CD4-positive, CD25-positive, alpha-beta regulatory T cell (primary cell): ENCODE results near the gene TFF1. TPM values are rescaled to one million over a fixed set of nuclear protein-coding genes. Genes with fewer than 3 reads are reported as not detected.

ENCODE experiments used
- ATAC-seq, 2 donors: fragments of 150-1000 bp; cut with Tn5 transposase; one replicate each; pipeline ENCODE4 v1.10.0; 2021; ENCODE audit warnings: low read depth in 2 of 2, moderate number of reproducible peaks in 2 of 2, moderate library complexity in 1 of 2
- DNase-seq, 3 donors: peaks; one replicate each; pipeline versions ENCODE4 v3.0.0 to v3.0.0-alpha.2; 2012 to 2022; ENCODE audit warnings: mixed read lengths in 1 of 3
- H3K27ac ChIP-seq: one replicate; pipeline ENCODE4 v1.7.0; 2013; ENCODE audit warnings: mild to moderate bottlenecking, low read length; ENCODE audit not compliant: insufficient read depth, poor library complexity, severe bottlenecking
- H3K27me3 ChIP-seq: one replicate; pipeline ENCODE4 v1.7.0; 2013; ENCODE audit warnings: low read length; ENCODE audit not compliant: control insufficient read depth, insufficient read depth
- H3K36me3 ChIP-seq: one replicate; pipeline ENCODE4 v1.7.0; 2013; ENCODE audit warnings: mild to moderate bottlenecking, low read length, moderate library complexity; ENCODE audit not compliant: control insufficient read depth, insufficient read depth
- H3K4me1 ChIP-seq: 2 replicates; pipeline ENCODE4 v1.7.0; 2013; ENCODE audit warnings: mild to moderate bottlenecking, low read length; ENCODE audit not compliant: insufficient read depth, control insufficient read depth, poor library complexity, severe bottlenecking
- H3K4me3 ChIP-seq: one replicate; pipeline ENCODE4 v1.7.0; 2013; ENCODE audit warnings: low read depth, mild to moderate bottlenecking, low read length, moderate library complexity
- H3K9me3 ChIP-seq, 2 experiments: 1 replicate in 1 of 2; 2 replicates in 1 of 2; pipeline ENCODE4 v1.7.0; 2013; ENCODE audit warnings: low read length in 2 of 2, mild to moderate bottlenecking in 1 of 2, moderate library complexity in 1 of 2; ENCODE audit not compliant: control insufficient read depth in 2 of 2
- H3K27ac Mint-ChIP-seq, 3 donors: one replicate each; pipeline ENCODE4 v1.8.0; 2020 to 2022; ENCODE audit warnings: mild to moderate bottlenecking in 3 of 3, mixed read lengths in 3 of 3, moderate library complexity in 2 of 3
- H3K27me3 Mint-ChIP-seq: one replicate; pipeline ENCODE4 v1.8.0; 2022; ENCODE audit warnings: mild to moderate bottlenecking, mixed read lengths
- H3K36me3 Mint-ChIP-seq: one replicate; pipeline ENCODE4 v1.8.0; 2020; ENCODE audit warnings: mixed read lengths
- H3K4me1 Mint-ChIP-seq, 4 donors: one replicate each; pipeline ENCODE4 v1.8.0; 2020 to 2022; ENCODE audit warnings: mixed read lengths in 4 of 4, mild to moderate bottlenecking in 1 of 4
- H3K4me3 Mint-ChIP-seq, 4 donors: one replicate each; pipeline ENCODE4 v1.8.0; 2020 to 2022; ENCODE audit warnings: mild to moderate bottlenecking in 4 of 4, mixed read lengths in 4 of 4, moderate library complexity in 3 of 4
- H3K9me3 Mint-ChIP-seq, 7 donors: one replicate each; pipeline ENCODE4 v1.8.0; 2020 to 2022; ENCODE audit warnings: mixed read lengths in 7 of 7, mild to moderate bottlenecking in 3 of 7, moderate library complexity in 2 of 7
- polyA plus RNA-seq, 4 donors: library from polyadenylated mRNA; unstranded; fragments of 300-500 nt; fragmentation: Illumina TruSeq; gene quantifications; one replicate each; pipeline ENCODE4 v1.2.3, GENCODE V29; 2021
- total RNA-seq: library from RNA; stranded (reverse); gene quantifications from one replicate; pipeline ENCODE4 v1.2.3, GENCODE V29; 2022

TFF1 gene
- total and polyA plus RNA-seq, 5 donors from 2014 or later = not detected

- no peaks in the 10 kb centered on the region for H3K9me3 ChIP-seq
- Mint-ChIP-seq H3K36me3 (no peaks in the 10 kb centered on the region), H3K27me3 (no peaks in the 10 kb centered on the region), H3K4me1 (peaks cover 38 to 64% (median 47%) of the 10 kb centered on the region in 4 donors), H3K27ac (peak overlapping the region; percentile 80 to 92 (median 89)), H3K4me3 (peak overlapping the region; percentile 1 to 72 (median 26)), H3K9me3 (peaks cover 0 to 7% (median 0%) of the 10 kb centered on the region in 7 donors)
- no peaks in the 10 kb centered on the region for H3K36me3 ChIP-seq
- H3K4me1 ChIP-seq = peaks cover 52% of the 10 kb centered on the region
- H3K27ac ChIP-seq = no peak overlapping the region
- H3K4me3 ChIP-seq = no peak overlapping the region
- DNase-seq (no peak), ATAC-seq (no peak)
- H3K27me3 ChIP-seq = no peaks in the 10 kb centered on the region
Observed at GRCh38 chr21:42397746-42398394, 31.5 kb upstream of the TFF1 start.

- ATAC-seq = no peak
- H3K36me3 Mint-ChIP-seq = no peaks in the 10 kb centered on the region
- Histone ChIP-seq H3K36me3 (no peaks in the 10 kb centered on the region), H3K4me1 (peaks cover 50% of the 10 kb centered on the region), H3K9me3 (no peaks in the 10 kb centered on the region), H3K4me3 (no peak overlapping the region), H3K27ac (no peak overlapping the region), H3K27me3 (no peaks in the 10 kb centered on the region)
- no peaks in the 10 kb centered on the region for H3K27me3 Mint-ChIP-seq
- peak overlapping the region in 1 of 4 donors; percentile 72 for H3K4me3 Mint-ChIP-seq
- peaks cover 0 to 7% (median 0%) of the 10 kb centered on the region in 7 donors for H3K9me3 Mint-ChIP-seq
- peak overlapping the region; percentile 80 to 92 (median 89) for H3K27ac Mint-ChIP-seq
- no peak for DNase-seq
- peaks cover 34 to 65% (median 47%) of the 10 kb centered on the region in 4 donors for H3K4me1 Mint-ChIP-seq
Observed at GRCh38 chr21:42396799-42397745, 30.7 kb upstream of the TFF1 start.

- ATAC-seq (no peak), DNase-seq (no peak)
- Mint-ChIP-seq H3K27ac (peak within 1 kb of the TSS in 2 of 3 donors; percentile 66 to 73), H3K4me3 (no peak within 1 kb of the TSS), H3K27me3 (no peaks in the 10 kb centered on the region), H3K9me3 (no peaks in the 10 kb centered on the region), H3K4me1 (peaks cover 27 to 61% (median 40%) of the 10 kb centered on the region in 4 donors), H3K36me3 (no peaks in the 10 kb centered on the region)
- no peaks in the 10 kb centered on the region for H3K27me3 ChIP-seq
- no peak within 1 kb of the TSS for H3K27ac ChIP-seq
- H3K9me3 ChIP-seq = no peaks in the 10 kb centered on the region
- H3K36me3 ChIP-seq = no peaks in the 10 kb centered on the region
- H3K4me1 ChIP-seq = peaks cover 41% of the 10 kb centered on the region
- no peak within 1 kb of the TSS for H3K4me3 ChIP-seq
Observed at GRCh38 chr21:42395905-42396651, 29.7 kb upstream of the TFF1 start, which contains the start of gene TMPRSS3. TMPRSS3 (minus strand) TSS chr21:42396052; CDS start chr21:42395417, 635 bp downstream.

GRCh38 chr21:42395302-42395701 lies 29.0 kb upstream of the TFF1 start:
- Histone ChIP-seq H3K4me1 (peaks cover 33% of the 10 kb centered on the region), H3K27me3 (no peaks in the 10 kb centered on the region), H3K9me3 (no peaks in the 10 kb centered on the region), H3K4me3 (no peak overlapping the region), H3K27ac (no peak overlapping the region), H3K36me3 (no peaks in the 10 kb centered on the region)
- Mint-ChIP-seq H3K4me1 (peaks cover 20 to 60% (median 35%) of the 10 kb centered on the region in 4 donors), H3K9me3 (no peaks in the 10 kb centered on the region), H3K27me3 (no peaks in the 10 kb centered on the region), H3K27ac (peak overlapping the region in 2 of 3 donors; percentile 66 to 73), H3K4me3 (no peak overlapping the region), H3K36me3 (no peaks in the 10 kb centered on the region)
- DNase-seq (no peak), ATAC-seq (no peak)

GRCh38 chr21:42393443-42393950 lies 27.2 kb upstream of the TFF1 start:
- DNase-seq (no peak), ATAC-seq (no peak)
- Histone ChIP-seq H3K4me1 (peaks cover 18% of the 10 kb centered on the region), H3K27me3 (no peaks in the 10 kb centered on the region), H3K27ac (peak overlapping the region; percentile 41), H3K9me3 (no peaks in the 10 kb centered on the region), H3K4me3 (peak overlapping the region; percentile 59), H3K36me3 (no peaks in the 10 kb centered on the region)
- peak overlapping the region; percentile 23 to 92 (median 47) for H3K27ac Mint-ChIP-seq
- H3K27me3 Mint-ChIP-seq = no peaks in the 10 kb centered on the region
- H3K4me3 Mint-ChIP-seq = peak overlapping the region; percentile 16 to 51 (median 38)
- no peaks in the 10 kb centered on the region for H3K36me3 Mint-ChIP-seq
- H3K4me1 Mint-ChIP-seq = peaks cover 10 to 52% (median 25%) of the 10 kb centered on the region in 4 donors
- H3K9me3 Mint-ChIP-seq = no peaks in the 10 kb centered on the region

- no peaks in the 10 kb centered on the region for H3K36me3 ChIP-seq
- ATAC-seq (peak; percentile 94 to 97), DNase-seq (peak in 2 of 3 donors; percentile 40 to 81)
- H3K9me3 ChIP-seq = no peaks in the 10 kb centered on the region
- peak overlapping the region; percentile 41 for H3K27ac ChIP-seq
- no peaks in the 10 kb centered on the region for H3K9me3 Mint-ChIP-seq
- peak overlapping the region; percentile 23 to 92 (median 47) for H3K27ac Mint-ChIP-seq
- no peaks in the 10 kb centered on the region for H3K27me3 Mint-ChIP-seq
- no peaks in the 10 kb centered on the region for H3K36me3 Mint-ChIP-seq
- H3K4me1 ChIP-seq = peaks cover 12% of the 10 kb centered on the region
- peaks cover 6 to 46% (median 20%) of the 10 kb centered on the region in 4 donors for H3K4me1 Mint-ChIP-seq
- H3K4me3 ChIP-seq = peak overlapping the region; percentile 59
- H3K4me3 Mint-ChIP-seq = peak overlapping the region; percentile 16 to 51 (median 38)
- no peaks in the 10 kb centered on the region for H3K27me3 ChIP-seq
Observed at GRCh38 chr21:42392731-42393442, 26.6 kb upstream of the TFF1 start.
